Omental fat pad (tissue), 4 donors: ENCODE results near the gene SPANXN2. TPM values are rescaled to one million over a fixed set of nuclear protein-coding genes. Genes with fewer than 3 reads are reported as not detected.

ENCODE experiments used
- ATAC-seq: fragments of 150-250 bp; one replicate; pipeline ENCODE4 v1.9.1; 2016; ENCODE audit warnings: mild to moderate bottlenecking, moderate library complexity; ENCODE audit not compliant: low FRiP score
- DNase-seq: peaks from one replicate; pipeline ENCODE4 v3.0.0-alpha.2; 2019; ENCODE audit warnings: low spot score
- CTCF ChIP-seq, 3 donors: fragments of 450-650 bp; IDR thresholded peaks; one replicate each; pipeline ENCODE4 v1.5.1; 2016 to 2017; ENCODE audit warnings: antibody characterized with exemption in 3 of 3, mild to moderate bottlenecking in 3 of 3, moderate library complexity in 2 of 3
- total RNA-seq, 4 donors: library from RNA; depleted of rRNA; stranded (reverse); fragments of >200 nt; gene quantifications; one replicate each; pipeline ENCODE4 v1.1.0, GENCODE V29; 2016

The SPANXN2 gene
- total RNA-seq, 4 donors from 2014 or later, result not detected

DNA sequence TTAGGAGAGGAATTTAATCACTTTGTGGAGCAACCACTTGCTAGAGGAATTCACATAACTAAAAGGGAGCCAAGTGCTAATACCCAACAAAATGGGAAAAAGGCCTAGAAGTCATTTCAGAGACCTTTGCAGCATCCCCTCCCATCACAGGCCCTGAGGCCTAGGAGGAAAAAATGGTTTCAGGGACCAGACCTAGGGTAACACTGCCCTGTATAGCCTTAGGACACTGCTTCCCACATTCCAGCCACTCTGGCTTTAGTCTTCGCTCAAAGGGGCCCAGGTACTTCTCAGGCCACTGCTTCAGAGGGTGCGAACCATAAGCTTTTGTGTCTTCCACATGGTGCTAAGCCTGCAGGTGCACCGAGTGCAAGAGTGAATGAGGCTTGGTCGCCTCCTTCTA lies 19.1 kb downstream of the SPANXN2 start:
- ATAC-seq, result no peak
- TF ChIP-seq CTCF (IDR thresholded peaks at IDR 0.05), result no peak
- no peak for DNase-seq

DNA sequence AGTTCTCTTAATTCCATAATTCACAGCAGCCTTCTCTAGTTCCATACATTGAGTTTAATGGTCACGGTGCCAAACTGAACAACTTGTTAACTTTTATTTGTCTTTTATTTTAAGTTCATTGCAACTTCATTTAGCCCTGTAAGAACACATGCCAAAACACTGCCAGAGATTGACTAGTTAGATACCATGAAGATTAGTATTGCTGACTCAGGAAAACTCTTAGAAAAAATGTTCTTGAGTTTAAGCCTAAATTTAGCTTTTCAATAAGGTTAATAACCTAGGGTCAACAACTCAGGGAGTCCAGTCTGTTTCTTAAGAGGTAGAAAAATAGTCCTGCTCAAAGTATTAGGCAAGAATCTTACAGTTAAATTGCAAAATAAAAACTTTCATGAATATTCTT lies 25.7 kb downstream of the SPANXN2 start:
- no peak for ATAC-seq
- DNase-seq, result no peak
- TF ChIP-seq CTCF (IDR thresholded peaks at IDR 0.05), result no peak

DNA sequence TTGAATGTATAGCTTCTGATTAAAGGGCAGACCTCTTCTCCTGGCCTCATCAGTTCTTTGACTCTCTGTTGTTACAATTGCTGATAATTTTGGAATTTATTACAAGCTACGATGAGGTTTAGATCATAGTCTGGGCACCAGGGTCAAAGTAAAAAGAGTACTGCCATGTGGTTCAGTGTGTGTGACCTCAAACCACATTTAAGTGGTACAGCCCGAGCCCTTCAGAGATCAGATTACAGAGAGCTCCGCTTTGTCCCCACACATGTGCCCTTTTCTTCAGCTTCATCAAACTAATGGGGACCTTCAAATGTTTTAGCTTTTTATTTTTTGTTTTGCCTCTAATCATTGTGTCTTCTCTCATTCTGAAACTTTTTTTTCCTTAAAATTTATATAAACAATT lies 37.1 kb downstream of the SPANXN2 start:
- ATAC-seq (no peak), DNase-seq (no peak)
- TF ChIP-seq CTCF (IDR thresholded peaks at IDR 0.05), result no peak

GRCh38 chrX:143674926-143675325 lies 45.6 kb downstream of the SPANXN2 start:
- no peak for DNase-seq
- TF ChIP-seq CTCF (IDR thresholded peaks at IDR 0.05), result no peak
- ATAC-seq, result no peak

DNA sequence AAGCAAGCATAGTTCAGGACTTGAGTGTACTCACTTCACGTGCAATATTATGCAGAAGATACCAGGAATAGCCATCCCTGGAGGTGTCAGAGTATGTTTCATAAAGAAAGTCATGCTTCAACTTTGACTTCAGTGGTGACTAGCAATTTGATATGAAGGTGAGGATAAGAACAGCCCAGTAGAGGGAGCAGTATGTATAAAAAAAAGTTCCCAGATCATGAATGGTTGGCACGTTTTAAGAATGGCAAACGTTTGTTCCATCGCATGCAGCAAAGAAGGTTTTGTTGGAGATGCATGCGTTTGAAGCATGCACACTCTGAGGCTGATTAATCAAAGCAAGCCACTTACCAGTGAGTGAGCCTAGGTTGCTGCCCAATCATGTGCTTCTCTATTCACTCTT lies 51.2 kb downstream of the SPANXN2 start:
- no peak for ATAC-seq
- TF ChIP-seq CTCF (IDR thresholded peaks at IDR 0.05), result no peak
- DNase-seq, result no peak

DNA sequence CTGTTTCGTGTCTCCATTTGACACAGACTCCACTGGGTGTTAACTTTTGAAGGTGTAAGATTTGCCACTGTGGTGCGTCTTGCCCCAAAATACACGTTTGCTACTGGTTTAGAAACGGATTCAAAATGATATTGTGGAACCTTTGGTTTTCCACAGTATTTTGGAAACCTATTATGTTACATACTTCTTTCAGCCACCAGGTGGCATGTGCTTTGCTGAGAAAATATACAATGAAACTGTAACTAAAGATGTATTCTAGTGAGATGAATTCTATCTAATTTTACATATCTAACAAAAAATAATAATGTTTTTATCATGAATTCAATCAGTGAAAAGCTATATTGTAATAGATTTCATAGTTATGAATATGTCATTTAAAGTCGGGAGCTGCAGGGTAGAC lies 56.2 kb downstream of the SPANXN2 start:
- no peak for TF ChIP-seq CTCF (IDR thresholded peaks at IDR 0.05)
- ATAC-seq (no peak), DNase-seq (no peak)

- DNase-seq (no peak), ATAC-seq (no peak)
- no peak for TF ChIP-seq CTCF (IDR thresholded peaks at IDR 0.05)
Measured at GRCh38 chrX:143663755-143664154, 56.8 kb downstream of the SPANXN2 start.

Other genes starting within 250 kb of the SPANXN2 start
- not detected for gene SPANXN3, start 203.3 kb downstream of the SPANXN2 start, total RNA-seq
- gene SLITRK4, start 84.7 kb downstream of the SPANXN2 start, total RNA-seq, result 1 to 10 TPM; 2.8 to 6.0 (median 4.3) TPM
- not detected for gene UBE2NL, start 163.3 kb upstream of the SPANXN2 start, total RNA-seq